ENCODE results near the gene ENPP6. TPM values are rescaled to one million over a fixed set of nuclear protein-coding genes. Genes with fewer than 3 reads are reported as not detected.
A peak's percentile ranks its signal among the peaks of the same experiment; 100 is the strongest.

The ENPP6 gene
- total and polyA plus RNA-seq, 2 experiments from 2014 or later = 0.11 TPM; not detected in 1

- DNase-seq (ENCODE audit: low spot score) (peak; percentile 51), ATAC-seq (peak; percentile 60; the same call in 2 of the 3 replicates)
- Mint-ChIP-seq H3K9me3 (no peaks in the 10 kb centered on the region; the same call in 2 of the 3 replicates), H3K4me3 (no peak overlapping the region), H3K4me1 (no peaks in the 10 kb centered on the region; the same call in 2 of the 3 replicates), H3K27me3 (ENCODE audit: insufficient read depth, low read depth, poor library complexity) (no peaks in the 10 kb centered on the region), H3K36me3 (ENCODE audit: low read depth) (no peaks in the 10 kb centered on the region), H3K27ac (no peak overlapping the region)
- Histone ChIP-seq H3K79me2 (replicated peaks; ENCODE audit: insufficient read depth) (no peaks in the 10 kb centered on the region), H2AFZ (no peak overlapping the region; the same call in 1 of the 2 replicates), H3K27me3 (ENCODE audit: insufficient read depth) (no peaks in the 10 kb centered on the region), H3K36me3 (ENCODE audit: insufficient read depth) (no peaks in the 10 kb centered on the region), H3K9me2 (ENCODE audit: insufficient read depth) (no peaks in the 10 kb centered on the region), H4K20me1 (replicated peaks; ENCODE audit: insufficient read depth) (no peaks in the 10 kb centered on the region), H3K4me2 (no peak overlapping the region), H3F3A (replicated peaks; ENCODE audit: low read depth) (no peaks in the 10 kb centered on the region), H3K4me3 (no peak overlapping the region), H3K27ac (ENCODE audit: low read depth) (no peak overlapping the region), H3K4me1 (ENCODE audit: insufficient read depth) (no peaks in the 10 kb centered on the region)
- no peak for TF ChIP-seq EZH2phosphoT487 (IDR thresholded peaks at IDR 0.05; ENCODE audit: unreplicated experiment)
- peak; percentile 11 to 17; a peak in 1 of 4 replicates for TF ChIP-seq CTCF (conservative IDR thresholded peaks at IDR 0.05; ENCODE audit: low read depth in 2 of 2)
- no peak for TF ChIP-seq ETS1 (IDR thresholded peaks at IDR 0.05)
Measured at GRCh38 chr4:184114431-184114830, 103.2 kb downstream of the ENPP6 start.

- no peak for ATAC-seq
- DNase-seq (ENCODE audit: low spot score) = no peak
- H3K4me1 ChIP-seq (ENCODE audit: insufficient read depth) = no peaks in the 10 kb centered on the region
- no peaks in the 10 kb centered on the region for H3K4me1 Mint-ChIP-seq
- H3F3A ChIP-seq (replicated peaks; ENCODE audit: low read depth) = no peaks in the 10 kb centered on the region
- no peak overlapping the region for H3K4me3 Mint-ChIP-seq
- no peaks in the 10 kb centered on the region for H3K36me3 ChIP-seq (ENCODE audit: insufficient read depth)
- H3K4me3 ChIP-seq = no peak overlapping the region
- no peaks in the 10 kb centered on the region for H3K36me3 Mint-ChIP-seq (ENCODE audit: low read depth)
- H3K79me2 ChIP-seq (replicated peaks; ENCODE audit: insufficient read depth) = no peaks in the 10 kb centered on the region
- no peak overlapping the region for H3K27ac Mint-ChIP-seq
- H2AFZ ChIP-seq = no peak overlapping the region
- H3K9me3 Mint-ChIP-seq = no peaks in the 10 kb centered on the region; the same call in 2 of the 3 replicates
- H3K9me2 ChIP-seq (ENCODE audit: insufficient read depth) = no peaks in the 10 kb centered on the region
- H3K27ac ChIP-seq (ENCODE audit: low read depth) = no peak overlapping the region
- H3K27me3 Mint-ChIP-seq (ENCODE audit: insufficient read depth, low read depth, poor library complexity) = no peaks in the 10 kb centered on the region
- no peak overlapping the region for H3K4me2 ChIP-seq
- H4K20me1 ChIP-seq (replicated peaks; ENCODE audit: insufficient read depth) = no peaks in the 10 kb centered on the region
- H3K27me3 ChIP-seq (ENCODE audit: insufficient read depth) = no peaks in the 10 kb centered on the region
- TF ChIP-seq JUNB (IDR thresholded peaks at IDR 0.05; ENCODE audit: unreplicated experiment) = no peak
- TF ChIP-seq ZNF331 (CRISPR knock-in tag; IDR thresholded peaks at IDR 0.05; ENCODE audit: low read depth) = no peak
- TF ChIP-seq, protein P1, sequence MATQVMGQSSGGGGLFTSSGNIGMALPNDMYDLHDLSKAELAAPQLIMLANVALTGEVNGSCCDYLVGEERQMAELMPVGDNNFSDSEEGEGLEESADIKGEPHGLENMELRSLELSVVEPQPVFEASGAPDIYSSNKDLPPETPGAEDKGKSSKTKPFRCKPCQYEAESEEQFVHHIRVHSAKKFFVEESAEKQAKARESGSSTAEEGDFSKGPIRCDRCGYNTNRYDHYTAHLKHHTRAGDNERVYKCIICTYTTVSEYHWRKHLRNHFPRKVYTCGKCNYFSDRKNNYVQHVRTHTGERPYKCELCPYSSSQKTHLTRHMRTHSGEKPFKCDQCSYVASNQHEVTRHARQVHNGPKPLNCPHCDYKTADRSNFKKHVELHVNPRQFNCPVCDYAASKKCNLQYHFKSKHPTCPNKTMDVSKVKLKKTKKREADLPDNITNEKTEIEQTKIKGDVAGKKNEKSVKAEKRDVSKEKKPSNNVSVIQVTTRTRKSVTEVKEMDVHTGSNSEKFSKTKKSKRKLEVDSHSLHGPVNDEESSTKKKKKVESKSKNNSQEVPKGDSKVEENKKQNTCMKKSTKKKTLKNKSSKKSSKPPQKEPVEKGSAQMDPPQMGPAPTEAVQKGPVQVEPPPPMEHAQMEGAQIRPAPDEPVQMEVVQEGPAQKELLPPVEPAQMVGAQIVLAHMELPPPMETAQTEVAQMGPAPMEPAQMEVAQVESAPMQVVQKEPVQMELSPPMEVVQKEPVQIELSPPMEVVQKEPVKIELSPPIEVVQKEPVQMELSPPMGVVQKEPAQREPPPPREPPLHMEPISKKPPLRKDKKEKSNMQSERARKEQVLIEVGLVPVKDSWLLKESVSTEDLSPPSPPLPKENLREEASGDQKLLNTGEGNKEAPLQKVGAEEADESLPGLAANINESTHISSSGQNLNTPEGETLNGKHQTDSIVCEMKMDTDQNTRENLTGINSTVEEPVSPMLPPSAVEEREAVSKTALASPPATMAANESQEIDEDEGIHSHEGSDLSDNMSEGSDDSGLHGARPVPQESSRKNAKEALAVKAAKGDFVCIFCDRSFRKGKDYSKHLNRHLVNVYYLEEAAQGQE (IDR thresholded peaks at IDR 0.05; ENCODE audit: unreplicated experiment) = no peak
- TF ChIP-seq ZNF114 (CRISPR knock-in tag; IDR thresholded peaks at IDR 0.05) = no peak
- TF ChIP-seq EZH2phosphoT487 (IDR thresholded peaks at IDR 0.05; ENCODE audit: unreplicated experiment) = no peak
- no peak for TF ChIP-seq ETS1 (IDR thresholded peaks at IDR 0.05)
- TF ChIP-seq POLR2AphosphoS5 (IDR thresholded peaks at IDR 0.05; ENCODE audit: low read depth) = no peak
- no peak for TF ChIP-seq STAT1 (IDR thresholded peaks at IDR 0.05; ENCODE audit: unreplicated experiment)
- TF ChIP-seq NANOG (IDR thresholded peaks at IDR 0.05; ENCODE audit: borderline replicate concordance) = no peak
- no peak for TF ChIP-seq CTCF (conservative IDR thresholded peaks at IDR 0.05; ENCODE audit: low read depth in 2 of 2)
Measured at GRCh38 chr4:184112006-184112550, 105.6 kb downstream of the ENPP6 start.
